NAMALWA (cell line): ENCODE measurements around the gene IRAK1.

Experiments used
- DNase-seq: peaks from one replicate; pipeline ENCODE4 v3.0.0-alpha.2; 2015; ENCODE audit warnings: low spot score

IRAK1 gene

DNA sequence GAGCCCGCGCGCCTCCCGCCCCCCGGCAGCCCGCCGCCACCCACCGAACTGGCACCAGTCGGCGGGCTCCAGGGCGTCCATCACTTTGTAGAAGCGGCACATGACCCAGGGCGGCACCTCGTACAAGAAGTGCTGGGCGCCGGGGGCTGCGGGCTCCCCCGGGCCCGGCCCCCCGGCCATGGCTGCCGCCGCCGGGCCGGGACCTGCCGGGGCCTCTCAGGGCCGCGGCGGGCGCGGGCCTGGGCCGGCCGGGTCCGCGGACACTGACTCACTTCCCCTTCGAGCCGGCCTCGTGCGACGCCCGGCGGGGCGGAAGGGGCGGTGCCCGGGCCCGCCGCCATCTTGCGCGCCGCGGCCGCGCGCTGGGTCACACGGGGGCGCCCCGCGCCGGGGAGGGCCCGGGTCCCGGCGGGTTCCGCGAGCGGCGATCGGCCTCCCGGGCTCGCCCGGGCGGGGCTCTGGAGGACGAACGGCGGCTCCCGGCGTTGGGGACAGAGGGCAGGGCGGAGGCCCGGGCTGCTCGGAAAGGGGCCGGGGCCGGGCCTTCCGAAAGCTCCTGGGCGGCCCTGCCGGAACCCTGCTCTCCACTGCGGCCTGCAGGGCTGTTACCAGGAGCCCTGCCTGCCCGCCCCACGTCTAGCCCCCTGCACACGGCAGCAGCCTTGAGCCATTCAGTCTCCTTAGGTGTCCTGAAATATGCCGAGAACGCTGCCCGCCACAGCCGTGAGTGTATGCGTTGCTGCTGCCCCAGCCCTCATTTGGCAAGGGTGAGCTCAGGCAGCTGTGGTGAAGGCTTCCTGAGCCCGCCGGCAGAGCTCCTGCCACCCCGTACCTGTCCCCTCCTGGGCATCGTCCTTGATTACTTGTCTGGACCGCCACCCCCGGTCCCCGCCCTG lies at the start of gene IRAK1:
Gene IRAK1 (minus strand): TSS at position 270 of the 896 bp plus-strand sequence. CDS start 90 bp downstream, at position 180.
- peak; percentile 49 for DNase-seq

DNA sequence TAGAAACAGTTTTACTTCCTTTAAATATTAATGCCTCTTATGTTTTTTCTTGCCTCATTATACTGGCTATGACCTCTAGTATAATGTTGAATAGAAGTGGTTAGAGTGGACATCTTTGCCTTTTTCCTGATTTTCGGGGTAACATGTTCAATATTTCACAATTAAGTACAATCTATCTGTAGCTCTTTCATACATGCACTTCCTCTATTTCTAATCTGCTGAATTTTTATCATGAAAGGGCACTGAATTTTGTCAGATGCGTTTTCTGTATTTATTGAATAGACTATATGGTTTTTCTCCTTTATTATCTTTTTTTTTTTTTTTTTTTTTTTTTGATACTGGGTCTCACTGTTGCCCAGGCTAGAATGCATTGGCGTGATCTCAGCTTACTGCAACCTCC lies 48.9 kb upstream of the IRAK1 start:
- no peak for DNase-seq

DNA sequence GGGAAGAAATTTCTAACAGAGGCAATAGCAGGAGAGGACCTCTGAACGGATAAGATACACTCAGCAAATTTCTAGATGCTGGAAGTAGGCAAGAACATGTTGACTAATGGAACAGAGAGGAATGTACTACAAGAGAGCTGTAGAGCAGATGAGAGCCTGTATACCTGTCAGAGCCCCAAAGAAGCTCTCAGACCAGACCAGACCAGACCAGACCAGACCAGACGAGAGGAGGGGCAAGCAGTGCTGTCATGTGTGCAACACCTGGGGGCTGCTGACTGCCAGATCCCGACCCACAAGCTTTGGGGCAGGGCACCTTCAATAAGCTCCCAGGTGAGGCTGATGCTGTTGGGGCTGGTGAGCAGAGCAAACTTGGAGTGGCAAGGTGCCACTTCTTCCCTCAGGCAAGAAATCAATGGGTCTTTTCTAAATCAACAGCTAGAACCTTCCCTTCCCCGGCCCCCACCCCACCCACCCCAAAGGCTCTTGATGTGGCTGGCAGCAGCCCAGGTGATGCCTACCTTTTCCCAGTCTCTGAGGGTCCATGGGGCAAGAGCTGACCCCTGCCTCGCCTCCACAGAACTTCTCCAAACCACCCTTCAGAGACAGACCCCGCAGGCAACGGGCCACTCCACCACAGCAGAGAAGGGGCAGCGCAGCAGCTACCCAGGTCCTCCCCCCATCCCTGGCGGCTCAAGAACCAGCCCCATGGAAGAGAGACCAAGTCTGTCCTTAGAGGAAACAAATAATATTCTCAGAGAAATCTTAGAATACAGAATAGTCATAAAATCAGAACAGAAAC lies 45.1 kb upstream of the IRAK1 start:
- DNase-seq = no peak

DNA sequence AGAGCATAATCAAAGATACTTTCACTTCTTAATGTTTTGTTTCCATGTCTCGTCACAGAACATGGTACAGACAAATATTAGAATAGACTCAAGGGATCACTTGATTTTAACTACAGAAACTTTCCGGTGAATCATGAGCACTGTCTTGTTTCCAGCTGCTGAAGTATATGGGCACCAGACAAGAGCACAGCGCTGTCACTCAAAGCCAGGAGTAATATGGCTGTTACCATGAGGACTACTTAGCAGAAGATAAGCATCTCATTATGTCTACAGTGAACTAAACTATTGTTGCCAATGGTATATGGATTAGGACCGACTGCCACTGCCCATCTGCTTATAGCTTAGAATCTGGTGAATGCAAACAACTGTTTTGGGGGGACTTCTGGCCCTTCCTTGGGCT lies 43.5 kb upstream of the IRAK1 start:
- DNase-seq = no peak

DNA sequence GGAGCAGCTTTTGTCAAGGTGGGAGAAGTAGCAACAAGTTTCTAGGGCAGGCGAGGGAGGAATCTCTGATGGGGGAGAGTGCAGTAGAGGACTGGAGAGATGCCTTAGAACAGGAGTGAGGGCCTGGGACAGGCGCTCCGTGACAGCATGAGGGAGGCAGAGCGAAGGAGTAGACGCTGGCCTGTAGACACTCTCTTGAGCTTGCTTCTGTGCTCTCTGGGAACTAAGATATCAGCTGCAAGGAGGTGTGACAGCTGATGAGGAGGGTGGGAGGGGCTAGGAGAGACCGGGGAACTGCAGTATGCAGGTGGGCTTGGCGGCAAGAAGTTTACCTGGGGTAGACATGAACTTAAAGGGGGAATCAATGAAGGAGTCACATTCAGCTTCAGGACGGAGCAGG lies 42.1 kb upstream of the IRAK1 start:
- no peak for DNase-seq

DNA sequence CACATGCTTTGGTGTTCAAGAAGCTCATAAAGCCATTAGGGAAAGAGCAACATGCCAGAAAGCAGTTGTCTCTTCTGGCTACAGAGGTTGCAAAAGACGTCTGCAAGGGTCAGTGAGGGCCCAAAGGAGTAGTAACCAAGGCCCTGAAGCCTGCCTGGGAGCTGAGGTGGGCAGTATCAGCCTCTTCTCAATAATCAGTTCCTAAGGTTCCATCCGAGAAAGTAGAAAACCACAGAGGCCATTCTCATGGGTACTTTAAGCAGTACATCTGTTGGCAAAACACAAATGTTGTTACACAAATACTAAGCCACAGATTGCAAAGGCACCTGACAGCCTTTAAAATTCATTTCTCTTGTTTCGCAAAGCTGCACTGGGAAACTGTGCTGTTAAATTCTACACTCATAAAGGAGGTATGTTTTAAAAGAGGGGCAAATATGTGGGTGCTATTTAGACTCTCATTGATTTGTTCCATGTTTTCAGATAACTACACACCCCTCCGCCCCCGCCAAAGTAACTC lies 40.1 kb upstream of the IRAK1 start:
- DNase-seq = no peak

DNA sequence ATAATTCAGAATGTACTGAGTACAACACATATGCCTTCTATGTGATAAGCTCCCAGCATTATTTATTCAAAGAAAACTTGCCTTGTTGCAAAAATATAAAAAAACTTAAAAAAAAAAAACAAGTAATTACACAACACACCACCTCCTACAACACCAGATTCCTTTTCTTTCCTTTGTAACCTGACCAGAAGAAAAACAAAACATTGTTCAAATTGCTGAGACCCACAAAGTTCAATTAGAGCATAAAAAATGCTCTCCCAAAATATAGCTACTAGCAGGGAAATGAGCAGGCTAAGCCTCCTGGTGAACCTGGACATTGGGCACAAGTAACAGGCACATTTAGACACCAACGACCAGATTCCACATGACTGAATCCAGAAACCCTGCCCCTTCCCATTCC lies 39.5 kb upstream of the IRAK1 start:
- no peak for DNase-seq

DNA sequence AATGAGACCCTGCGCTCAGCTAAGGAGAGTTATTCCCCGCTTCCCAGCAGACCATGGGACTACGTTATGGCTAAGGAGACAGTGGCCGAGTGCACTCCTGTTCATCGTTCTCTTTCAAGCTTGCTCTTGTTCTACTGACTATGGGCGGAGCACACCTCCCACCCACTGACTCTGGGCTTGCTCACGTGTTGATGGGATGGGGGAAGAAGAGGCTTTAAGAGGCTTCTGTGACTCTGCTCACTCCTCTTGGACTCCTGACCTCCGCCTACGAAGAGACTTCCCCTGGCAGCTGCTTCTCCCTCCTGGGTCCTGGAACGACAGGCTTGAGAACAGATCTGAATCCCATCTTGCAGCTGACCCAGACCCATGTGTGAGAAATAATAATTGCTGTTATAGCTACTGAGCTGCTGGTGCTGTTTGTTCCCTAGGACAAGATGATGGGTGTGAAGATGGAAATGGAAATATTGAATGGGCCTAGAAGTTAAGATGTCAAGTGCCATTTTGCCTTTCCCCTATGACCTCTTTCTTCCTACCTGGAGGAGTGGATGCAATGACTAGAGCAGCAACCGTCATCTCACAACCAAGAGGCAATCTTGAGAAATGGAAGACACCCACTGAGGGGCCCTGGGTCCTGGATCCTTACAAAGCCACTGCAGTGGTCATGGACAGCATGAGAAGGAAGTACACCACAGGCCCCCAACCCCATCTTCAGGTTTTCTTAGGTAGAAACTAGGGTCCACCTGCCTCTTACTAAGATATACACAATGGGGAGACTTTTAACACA lies 38.7 kb upstream of the IRAK1 start:
- DNase-seq = no peak

DNA sequence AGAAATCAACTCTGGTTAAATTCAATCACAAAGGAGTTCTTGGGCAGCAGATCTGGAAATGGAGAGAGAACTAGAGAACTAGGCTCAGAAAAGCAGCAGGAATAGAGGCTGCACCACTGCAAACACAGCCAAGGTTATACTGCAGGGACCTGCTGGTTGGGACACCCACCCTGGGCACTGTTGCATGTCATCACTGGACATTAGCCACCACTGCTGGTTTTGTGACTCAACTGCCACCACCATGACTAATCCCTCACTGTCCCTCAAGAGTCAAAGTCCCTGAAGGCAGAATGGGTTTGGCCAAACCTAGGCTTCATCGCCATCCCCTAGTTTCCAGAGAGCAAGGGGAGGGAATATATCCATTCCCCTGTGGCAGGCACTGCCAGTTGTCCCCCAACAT lies 38.1 kb upstream of the IRAK1 start:
- DNase-seq = no peak

DNA sequence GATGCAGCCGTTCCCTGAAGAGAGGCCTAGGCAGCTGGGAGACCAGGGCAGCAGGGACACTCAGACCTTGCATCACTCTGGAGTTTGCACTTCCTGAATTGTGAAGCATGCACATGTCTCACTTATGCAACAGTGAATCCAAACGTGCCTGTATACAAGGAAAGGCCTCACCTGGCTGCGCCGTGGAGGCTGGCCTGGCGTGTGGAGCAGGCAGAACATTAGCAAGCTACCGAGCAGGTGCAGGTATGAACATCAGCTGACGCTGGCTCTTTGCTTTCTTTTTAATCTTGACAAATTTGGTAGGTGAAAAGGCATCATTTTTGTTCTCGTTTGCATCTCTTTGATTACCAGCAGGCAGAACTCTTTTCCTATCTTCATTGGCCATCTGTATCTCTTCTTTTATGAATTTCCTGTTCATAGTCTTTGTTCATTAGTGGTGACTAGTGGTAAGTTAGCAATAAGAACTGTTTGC lies 37.1 kb upstream of the IRAK1 start:
- DNase-seq = no peak

DNA sequence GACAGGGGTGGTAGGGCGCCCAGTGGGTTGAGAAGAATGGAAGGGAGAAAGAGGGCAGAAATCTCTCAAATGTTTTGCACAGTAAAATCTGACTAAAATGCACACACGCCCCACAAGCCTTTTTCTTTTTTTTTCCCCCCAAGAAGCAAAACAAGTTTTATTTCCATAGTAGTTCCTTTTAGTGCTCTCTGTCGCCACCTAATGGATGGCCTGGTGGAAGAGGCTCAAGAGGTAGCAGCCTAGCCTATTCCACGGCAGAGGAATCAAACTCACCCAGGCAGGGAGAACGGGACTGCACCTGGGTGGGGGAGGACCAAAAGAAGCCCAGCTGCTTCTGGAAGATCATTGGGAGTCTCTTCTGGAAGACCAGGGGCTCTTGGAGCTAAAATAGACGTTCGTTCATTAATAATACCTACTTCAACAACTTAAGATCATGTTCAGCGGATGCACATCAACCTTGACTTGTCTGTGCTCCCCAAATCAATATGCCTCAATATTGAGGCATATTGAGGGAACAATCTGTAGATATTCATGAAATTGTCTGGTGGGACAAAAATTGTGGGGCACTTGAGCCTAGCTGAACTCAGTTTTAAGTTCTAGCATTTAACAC lies 31.6 kb upstream of the IRAK1 start:
- DNase-seq = peak; percentile 70

DNA sequence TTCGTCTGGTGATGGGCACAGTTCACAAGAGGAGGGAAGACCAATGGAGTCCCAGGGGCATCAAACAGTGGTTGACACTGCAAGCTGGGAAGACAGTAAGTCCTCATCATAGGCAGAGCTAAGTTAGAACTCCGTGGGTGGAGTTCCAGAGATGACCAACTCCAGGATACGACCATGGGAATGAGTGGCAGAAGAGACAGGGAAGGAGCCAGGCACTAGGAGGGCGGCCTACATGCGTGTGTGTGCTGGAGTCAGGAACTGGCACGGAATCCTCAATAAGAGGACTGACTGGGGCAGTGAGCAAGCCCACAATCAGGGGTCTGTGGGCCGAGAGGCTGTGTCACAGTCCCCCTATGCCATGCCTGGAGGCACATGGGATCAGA lies 30.4 kb upstream of the IRAK1 start:
- no peak for DNase-seq

DNA sequence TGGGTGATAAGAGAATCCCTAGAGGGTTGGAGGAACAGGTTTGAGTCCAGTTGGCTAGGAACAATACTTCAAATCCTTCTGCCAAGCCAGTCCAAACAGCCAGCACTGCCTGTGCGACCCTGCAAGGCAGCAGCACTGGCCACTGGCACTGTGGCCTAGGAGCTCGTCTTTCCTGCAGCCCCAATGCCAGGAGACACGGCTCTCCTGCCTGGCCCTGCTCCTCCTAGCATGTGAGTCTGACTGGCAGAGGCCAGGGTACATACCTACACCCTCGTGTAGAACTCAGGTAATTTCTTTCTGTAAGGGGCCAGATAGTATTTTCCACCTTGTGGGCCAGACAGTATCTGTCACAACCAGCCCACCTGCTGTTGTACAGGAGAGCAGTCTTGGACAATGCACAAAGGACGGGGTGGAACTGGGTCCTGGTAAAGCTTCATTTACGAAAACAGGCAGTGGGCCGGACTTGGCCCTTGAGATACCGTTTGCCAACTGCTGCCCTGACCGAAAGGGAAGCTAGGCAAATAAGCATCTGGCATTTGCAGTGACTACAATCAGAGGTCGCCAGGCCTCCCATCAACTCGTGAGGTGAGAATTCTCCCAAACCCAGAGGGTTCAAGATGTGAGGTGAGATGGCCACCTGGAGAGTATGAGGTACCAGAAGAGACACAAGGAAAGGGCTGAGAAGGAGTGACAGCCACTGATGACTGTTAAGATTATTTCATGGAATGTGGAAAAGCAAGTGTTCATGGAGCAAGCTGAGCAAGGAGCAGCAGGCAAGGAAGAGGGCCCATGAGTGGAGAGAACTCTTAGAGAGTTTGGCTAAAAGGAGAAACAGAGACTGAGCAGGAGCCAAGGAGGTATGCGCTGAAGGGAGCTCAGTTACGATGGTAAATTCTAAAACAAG lies 29.8 kb upstream of the IRAK1 start:
- no peak for DNase-seq

DNA sequence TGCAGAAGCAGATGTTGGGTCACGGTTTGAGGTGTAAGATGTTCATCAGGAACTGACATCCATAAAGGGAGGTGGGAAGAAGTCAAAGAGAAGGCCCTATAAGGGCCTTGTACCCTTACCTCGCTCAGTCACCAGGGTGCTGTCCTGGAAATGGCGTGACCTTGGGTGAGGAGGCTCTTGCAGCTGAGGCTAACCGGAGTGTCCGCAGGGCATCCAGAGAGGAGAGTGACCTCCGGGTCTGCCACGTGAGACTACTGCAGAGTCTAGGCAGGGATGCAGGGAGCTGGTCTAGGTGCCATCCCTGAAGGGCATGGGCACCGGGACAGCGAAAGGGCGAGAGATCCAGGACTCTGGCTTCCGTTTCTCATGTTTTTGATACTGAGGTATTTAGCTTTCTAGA lies 28.7 kb upstream of the IRAK1 start:
- DNase-seq = no peak

DNA sequence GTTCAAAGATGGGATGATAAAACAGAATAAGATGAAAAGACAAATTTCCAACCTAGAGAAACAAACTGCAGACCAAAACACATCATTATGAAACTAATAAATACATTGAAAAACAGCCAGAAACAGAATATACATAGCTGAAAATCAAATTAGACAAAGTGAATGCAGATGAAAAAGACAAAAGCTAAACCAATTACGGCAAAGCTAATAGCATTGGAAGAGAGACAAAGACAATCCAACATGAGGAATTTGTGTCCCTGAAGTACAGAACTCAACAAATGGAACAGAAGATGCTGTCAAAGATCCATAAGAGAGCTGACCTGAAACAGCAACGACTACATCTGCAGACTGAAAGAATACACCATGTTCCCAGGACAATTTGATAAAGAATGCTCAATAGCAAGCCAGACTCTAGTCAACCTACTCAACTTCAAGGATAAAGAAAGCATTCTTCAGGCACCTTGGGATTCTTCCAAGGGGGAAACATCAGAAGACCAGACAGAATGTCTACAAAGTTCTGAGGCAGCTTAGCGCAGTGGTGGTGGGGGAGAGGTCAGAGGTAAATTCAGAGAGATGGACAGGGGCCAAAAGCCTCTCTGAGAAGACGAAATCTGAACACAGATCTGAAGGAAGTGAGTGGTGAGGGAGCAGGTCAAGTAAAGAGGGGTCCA lies 27.4 kb upstream of the IRAK1 start:
- no peak for DNase-seq

DNA sequence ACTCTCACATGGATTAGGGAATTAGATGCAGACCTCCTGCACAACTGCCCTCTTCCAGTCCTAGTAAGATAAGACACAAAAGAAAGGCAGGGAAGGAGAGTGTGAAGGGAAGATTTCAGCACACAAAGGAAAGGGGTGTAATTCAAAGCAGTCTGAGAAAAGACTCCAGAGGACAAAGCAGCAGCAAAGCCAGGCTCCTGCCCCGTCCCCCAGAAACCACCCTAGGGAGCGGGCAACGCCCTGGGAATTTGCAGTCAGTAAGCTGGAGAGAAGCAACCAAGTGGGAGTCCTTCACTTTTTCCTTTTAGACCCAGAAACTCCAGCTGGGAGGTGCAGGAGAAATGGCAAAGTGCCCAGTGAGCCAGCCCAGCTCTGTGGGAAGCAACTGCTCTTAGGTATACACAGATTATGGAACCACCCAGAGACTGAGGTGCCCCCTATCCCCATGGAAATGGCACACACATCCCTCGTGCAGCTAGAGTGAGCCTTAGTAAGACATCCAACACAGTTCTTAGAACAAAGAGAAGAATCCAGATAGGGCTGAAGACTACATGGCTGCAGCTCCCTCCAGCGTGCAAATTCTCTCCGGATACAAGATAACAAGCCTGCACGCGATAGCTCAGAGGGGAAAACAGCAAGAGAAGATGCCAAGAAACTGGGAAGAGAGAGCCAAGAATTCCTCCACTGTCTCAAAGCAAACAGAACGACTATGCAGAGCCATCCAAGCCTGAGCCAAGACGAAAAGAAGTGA lies 26.5 kb upstream of the IRAK1 start:
- DNase-seq = no peak

DNA sequence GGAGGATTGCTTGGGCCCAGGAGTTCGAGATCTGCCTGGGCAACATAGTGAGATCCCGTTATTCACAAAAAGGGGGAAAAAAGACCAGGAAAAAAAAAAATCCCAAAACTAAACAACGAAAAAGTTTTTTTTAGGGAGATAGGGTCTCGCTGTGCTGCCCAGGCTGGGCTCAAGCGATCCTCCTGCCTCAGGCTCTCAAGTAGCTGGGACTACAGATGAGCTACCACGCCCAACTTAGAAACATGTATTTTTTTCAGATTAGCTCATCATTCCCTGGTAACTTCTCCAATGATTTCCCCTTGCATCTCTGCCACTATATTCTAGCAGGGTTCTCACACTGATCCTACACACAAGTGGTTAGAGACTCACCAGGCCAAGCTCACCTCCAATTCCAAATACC lies 24.4 kb upstream of the IRAK1 start:
- DNase-seq = no peak

DNA sequence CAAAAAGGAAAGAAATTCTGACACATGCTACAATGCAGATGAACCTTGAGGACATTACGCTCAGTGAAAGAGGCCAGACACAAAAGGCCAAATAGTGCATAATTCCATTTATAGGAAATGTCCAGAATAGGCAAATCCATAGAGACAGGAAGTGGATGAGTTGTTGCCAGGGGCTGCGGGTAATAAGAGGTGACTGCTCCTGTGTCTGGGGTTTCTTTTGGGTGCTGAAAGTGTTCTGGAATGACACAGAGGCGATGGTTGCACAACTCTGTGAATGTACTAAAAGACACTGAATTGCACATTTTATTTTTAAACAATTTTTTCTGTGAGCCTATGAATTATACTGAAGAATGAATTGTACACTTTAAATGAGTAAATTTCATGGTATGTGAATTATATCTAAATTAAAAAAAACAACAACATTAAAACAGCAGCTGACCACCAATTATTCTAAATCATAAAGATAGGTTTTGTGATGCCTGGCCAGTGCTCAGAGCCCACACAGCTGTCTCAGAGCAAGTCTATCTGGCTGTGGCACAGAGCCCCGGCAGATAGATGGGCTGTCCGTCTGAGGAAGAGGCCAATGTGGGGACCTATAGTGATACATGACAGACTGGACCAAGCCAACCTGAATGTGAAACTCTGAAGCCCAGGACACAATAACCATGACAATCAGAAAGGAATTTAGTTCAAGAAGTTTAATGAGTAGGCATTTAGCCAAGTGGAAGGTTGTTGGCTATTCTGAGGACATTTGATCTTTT lies 23.5 kb upstream of the IRAK1 start:
- DNase-seq = no peak

DNA sequence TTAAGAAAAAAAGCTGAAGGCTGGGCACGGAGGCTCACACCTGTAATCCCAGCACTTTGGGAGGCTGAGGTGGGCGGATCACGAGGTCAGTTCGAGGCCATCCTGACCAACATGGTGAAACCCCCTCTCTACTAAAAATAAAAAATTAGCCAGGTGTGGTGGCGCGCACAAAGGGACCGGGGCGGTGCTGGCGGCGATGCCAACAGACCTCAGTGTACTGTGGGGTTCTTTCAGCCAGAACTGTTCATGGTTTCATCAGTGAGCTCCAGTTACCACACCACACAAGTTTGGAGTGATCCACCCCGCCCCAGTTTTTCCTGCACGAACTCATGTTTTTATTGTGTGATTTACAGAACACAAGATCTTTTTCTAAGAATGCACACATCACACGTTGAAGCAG lies 21.2 kb upstream of the IRAK1 start:
- no peak for DNase-seq
